Left lung (tissue), 10 donors: ENCODE measurements around the gene LPCAT1. TPM values are rescaled to one million over a fixed set of nuclear protein-coding genes. Genes with fewer than 3 reads are reported as not detected.

Experiments used
- ATAC-seq: fragments of 200-7000 bp; cut with Tn5 transposase; one replicate; pipeline ENCODE4 v1.9.1; 2020; ENCODE audit warnings: moderate library complexity
- DNase-seq, 4 donors: peaks; one replicate each; pipeline ENCODE4 v3.0.0-alpha.2; 2013 to 2020
- H3K27ac ChIP-seq, 2 donors: fragments of 200-600 bp; sonication (generic) in 1 of 2; one replicate each; pipeline versions ENCODE4 v1.5.0 to v1.8.0; 2020 to 2021
- H3K27me3 ChIP-seq, 2 donors: fragments of 200-600 bp; sonication (generic) in 1 of 2; one replicate each; pipeline versions ENCODE4 v1.5.0 to v1.8.0; 2020 to 2021
- H3K36me3 ChIP-seq, 2 donors: fragments of 200-600 bp; sonication (generic) in 1 of 2; one replicate each; pipeline versions ENCODE4 v1.5.0 to v1.8.0; 2020 to 2021
- H3K4me1 ChIP-seq, 2 donors: fragments of 200-600 bp; one replicate each; pipeline ENCODE4 v1.8.0; 2021
- H3K4me3 ChIP-seq, 2 donors: fragments of 200-600 bp; sonication (generic) in 1 of 2; one replicate each; pipeline versions ENCODE4 v1.5.0 to v1.8.0; 2020 to 2021; ENCODE audit warnings: mild to moderate bottlenecking in 1 of 2
- H3K9me3 ChIP-seq, 2 donors: fragments of 200-600 bp; sonication (generic) in 1 of 2; one replicate each; pipeline versions ENCODE4 v1.5.0 to v1.8.0; 2020 to 2021
- CTCF ChIP-seq, 2 donors: fragments of 200-600 bp; sonication (generic) in 1 of 2; IDR thresholded peaks; one replicate each; pipeline versions ENCODE4 v1.5.0 to v1.8.0; 2021; ENCODE audit warnings: antibody characterized with exemption in 2 of 2
- intact Hi-C, 2 donors: fragments of 100-400 bp; cut with DNase I; formaldehyde crosslinking; loops; one replicate each; pipeline versions ENCODE4 v1.11.2 to v1.14.2; 2022
- polyA plus RNA-seq, 6 donors: library from polyadenylated mRNA; unstranded; fragments of 120-200 nt; gene quantifications; one replicate each; pipeline ENCODE4 v1.2.1, GENCODE V29; 2013; ENCODE audit not compliant: insufficient read length in 6 of 6
- total RNA-seq, 2 donors: library from RNA; stranded (reverse); fragmentation: NEBNext Ultra II Directional; extraction: Animal tissue kit (Norgen Biotek cat#: 25700); gene quantifications; one replicate each; pipeline ENCODE4 v1.2.1, GENCODE V29; 2021
- donor health status: DM: no; HTN: yes; CAD: no.
- donor health status: DM: no; HTN: no; CAD: no.

LPCAT1 gene
- total and polyA plus RNA-seq, 8 donors, result 106 to 751 (median 148) TPM

- Histone ChIP-seq H3K36me3 (peaks cover 0 to 92% of the 10 kb centered on the region in 2 donors), H3K4me1 (peaks cover 0 to 52% of the 10 kb centered on the region in 2 donors), H3K27me3 (no peaks in the 10 kb centered on the region), H3K27ac (peak overlapping the region in 1 of 2 donors; percentile 75), H3K4me3 (no peak overlapping the region), H3K9me3 (no peaks in the 10 kb centered on the region)
- intact Hi-C loops, result no loop called here
- ATAC-seq, result no peak
- no peak for TF ChIP-seq CTCF (IDR thresholded peaks at IDR 0.05)
- DNase-seq, result peak in 2 of 4 donors; percentile 36 to 78
Observed at GRCh38 chr5:1474866-1475543, 48.8 kb downstream of the LPCAT1 start.

- Histone ChIP-seq H3K27ac (peak overlapping the region in 1 of 2 donors; percentile 75), H3K27me3 (no peaks in the 10 kb centered on the region), H3K36me3 (peaks cover 0 to 97% of the 10 kb centered on the region in 2 donors), H3K9me3 (no peaks in the 10 kb centered on the region), H3K4me3 (no peak overlapping the region), H3K4me1 (peaks cover 0 to 45% of the 10 kb centered on the region in 2 donors)
- intact Hi-C loops, result no loop called here
- no peak for TF ChIP-seq CTCF (IDR thresholded peaks at IDR 0.05)
- DNase-seq (peak in 2 of 4 donors; percentile 36 to 73), ATAC-seq (no peak)
Observed at GRCh38 chr5:1474183-1474839, 49.4 kb downstream of the LPCAT1 start.

GRCh38 chr5:1473746-1474145 is 50.0 kb downstream of the LPCAT1 start:
- intact Hi-C loops, result no loop called here
- H3K27me3 ChIP-seq, result no peaks in the 10 kb centered on the region
- H3K27ac ChIP-seq, result no peak overlapping the region
- H3K36me3 ChIP-seq, result peaks cover 0 to 97% of the 10 kb centered on the region in 2 donors
- DNase-seq, result peak in 1 of 4 donors; percentile 14
- no peak for ATAC-seq
- TF ChIP-seq CTCF (IDR thresholded peaks at IDR 0.05), result no peak
- H3K9me3 ChIP-seq, result no peaks in the 10 kb centered on the region
- H3K4me1 ChIP-seq, result peaks cover 0 to 39% of the 10 kb centered on the region in 2 donors
- no peak overlapping the region for H3K4me3 ChIP-seq

GRCh38 chr5:1472964-1473628 is 50.7 kb downstream of the LPCAT1 start:
- no peak for TF ChIP-seq CTCF (IDR thresholded peaks at IDR 0.05)
- H3K27me3 ChIP-seq, result no peaks in the 10 kb centered on the region
- ATAC-seq (no peak), DNase-seq (peak in 2 of 4 donors; percentile 27 to 69)
- intact Hi-C loops, result no loop called here
- H3K27ac ChIP-seq, result no peak overlapping the region
- no peaks in the 10 kb centered on the region for H3K9me3 ChIP-seq
- H3K4me3 ChIP-seq, result no peak overlapping the region
- peaks cover 0 to 33% of the 10 kb centered on the region in 2 donors for H3K4me1 ChIP-seq
- peaks cover 0 to 97% of the 10 kb centered on the region in 2 donors for H3K36me3 ChIP-seq
